ENCODE data around the gene C6orf47. TPM values are rescaled to one million over a fixed set of nuclear protein-coding genes. Genes with fewer than 3 reads are reported as not detected.
A peak's percentile ranks its signal among the peaks of the same experiment; 100 is the strongest.

Gene C6orf47
- total and polyA plus RNA-seq, 2 of the 13 experiments (the other 11 are each of a cell fraction or from before 2014, with no cell fraction given), result 1.7 to 18.1 TPM

GRCh38 chr6:31702819-31703716 lies 42.5 kb upstream of the C6orf47 start, which contains the start of gene ABHD16A (continued):
- no peak for TF ChIP-seq JDP2 (CRISPR knock-in tag; IDR thresholded peaks at IDR 0.05; ENCODE audit: borderline replicate concordance)
- TF ChIP-seq GMEB1 (CRISPR knock-in tag; IDR thresholded peaks at IDR 0.05; ENCODE audit: borderline replicate concordance), result peak; percentile 79
- no peak for TF ChIP-seq SCMH1 (CRISPR knock-in tag; IDR thresholded peaks at IDR 0.05; ENCODE audit: borderline replicate concordance)
- peak; percentile 81; the same call in 1 of the 2 replicates for TF ChIP-seq ZNF580 (CRISPR knock-in tag; IDR thresholded peaks at IDR 0.05; ENCODE audit: borderline replicate concordance, low read depth)
- no peak; the same call in none of the 2 replicates for TF ChIP-seq ISL2 (CRISPR knock-in tag; IDR thresholded peaks at IDR 0.05)
- no peak for TF ChIP-seq ZNF251 (CRISPR knock-in tag; IDR thresholded peaks at IDR 0.05)
- no peak; the same call in 1 of the 2 replicates for TF ChIP-seq FOXJ3 (CRISPR knock-in tag; IDR thresholded peaks at IDR 0.05; ENCODE audit: borderline replicate concordance)
- peak; percentile 89 for TF ChIP-seq GATAD1 (CRISPR knock-in tag; IDR thresholded peaks at IDR 0.05)
- TF ChIP-seq TMF1 (CRISPR knock-in tag; IDR thresholded peaks at IDR 0.05; ENCODE audit: low read depth), result peak; percentile 77
- TF ChIP-seq ZNF770 (CRISPR knock-in tag; IDR thresholded peaks at IDR 0.05), result peak; percentile 37; the same call in 1 of the 2 replicates
- no peak for TF ChIP-seq FIP1L1 (IDR thresholded peaks at IDR 0.05; ENCODE audit: borderline replicate concordance, insufficient read depth, low read depth, low read length)
- TF ChIP-seq ELF3 (CRISPR knock-in tag; IDR thresholded peaks at IDR 0.05), result peak; percentile 85
- TF ChIP-seq ATAD3A (CRISPR knock-in tag; IDR thresholded peaks at IDR 0.05), result no peak
- peak; percentile 66 for TF ChIP-seq ZNF18 (CRISPR knock-in tag; IDR thresholded peaks at IDR 0.05; ENCODE audit: insufficient replicate concordance)
- TF ChIP-seq CHCHD3 (CRISPR knock-in tag; IDR thresholded peaks at IDR 0.05), result no peak; the same call in 1 of the 2 replicates
- TF ChIP-seq TERF1 (CRISPR knock-in tag; IDR thresholded peaks at IDR 0.05), result no peak
- TF ChIP-seq SP5 (CRISPR knock-in tag; IDR thresholded peaks at IDR 0.05; ENCODE audit: borderline replicate concordance, low read depth), result peak; percentile 96
- no peak for TF ChIP-seq ZNF3 (CRISPR knock-in tag; IDR thresholded peaks at IDR 0.05)
- TF ChIP-seq ZNF34 (CRISPR knock-in tag; IDR thresholded peaks at IDR 0.05; ENCODE audit: borderline replicate concordance), result no peak
- TF ChIP-seq TBP (CRISPR knock-in tag; IDR thresholded peaks at IDR 0.05), result no peak
- no peak for TF ChIP-seq POLR2AphosphoS2 (IDR thresholded peaks at IDR 0.05; ENCODE audit: low read depth, low read length)
- peak; percentile 88; the same call in 1 of the 2 replicates for TF ChIP-seq SNAPC2 (CRISPR knock-in tag; IDR thresholded peaks at IDR 0.05)

Data from HepG2 (cell line).